Trophoblast cell (in vitro differentiated cells and primary cell): ENCODE results near the gene AHCYL1.

Experiments used
- DNase-seq, 2 donors: peaks; one replicate each; pipeline ENCODE4 v3.0.0-alpha.2; 2016
- H2AFZ ChIP-seq: 2 replicates; pipeline ENCODE4 v1.6.1; 2013; ENCODE audit warnings: low read length, moderate library complexity, mild to moderate bottlenecking; ENCODE audit not compliant: insufficient read depth, poor library complexity
- H2AK5ac ChIP-seq: 2 replicates; pipeline ENCODE4 v1.6.1; 2013; ENCODE audit warnings: mild to moderate bottlenecking, low read length
- H2BK120ac ChIP-seq: 2 replicates; pipeline ENCODE4 v1.6.1; 2013; ENCODE audit warnings: low read length, mild to moderate bottlenecking, moderate library complexity; ENCODE audit not compliant: insufficient read depth, poor library complexity
- H2BK12ac ChIP-seq: 2 replicates; pipeline ENCODE4 v1.6.1; 2013; ENCODE audit warnings: mild to moderate bottlenecking, low read length, moderate library complexity
- H2BK5ac ChIP-seq: 2 replicates; pipeline ENCODE4 v1.6.1; 2013; ENCODE audit warnings: low read length, low read depth, moderate library complexity, mild to moderate bottlenecking; ENCODE audit not compliant: poor library complexity
- H3K14ac ChIP-seq: 2 replicates; pipeline ENCODE4 v1.6.1; 2013; ENCODE audit warnings: mild to moderate bottlenecking, low read length
- H3K18ac ChIP-seq: 2 replicates; pipeline ENCODE4 v1.6.1; 2013; ENCODE audit warnings: mild to moderate bottlenecking, low read length
- H3K23ac ChIP-seq: 2 replicates; pipeline ENCODE4 v1.6.1; 2013; ENCODE audit warnings: low read length
- H3K27ac ChIP-seq: 2 replicates; pipeline ENCODE4 v1.5.1; 2013; ENCODE audit warnings: low read depth, mild to moderate bottlenecking, inconsistent platforms, low read length, moderate library complexity
- H3K27me3 ChIP-seq: 2 replicates; pipeline ENCODE4 v1.6.1; 2013; ENCODE audit warnings: inconsistent platforms, mild to moderate bottlenecking, low read length, moderate library complexity; ENCODE audit not compliant: insufficient read depth
- H3K36me3 ChIP-seq, 2 experiments: 1 replicate in 1 of 2; 2 replicates in 1 of 2; pipeline ENCODE4 v1.6.1; 2013; ENCODE audit warnings: low read length in 2 of 2, mild to moderate bottlenecking in 2 of 2, moderate library complexity in 1 of 2; ENCODE audit not compliant: insufficient read depth in 2 of 2, control insufficient read depth in 1 of 2
- H3K4ac ChIP-seq: 2 replicates; pipeline ENCODE4 v1.6.1; 2013; ENCODE audit warnings: low read depth, mild to moderate bottlenecking, low read length, moderate library complexity
- H3K4me1 ChIP-seq, 2 experiments: 1 replicate in 1 of 2; 2 replicates in 1 of 2; pipeline ENCODE4 v1.6.1; 2013; ENCODE audit warnings: low read length in 2 of 2, mild to moderate bottlenecking in 2 of 2, moderate library complexity in 1 of 2; ENCODE audit not compliant: insufficient read depth in 2 of 2, control insufficient read depth in 1 of 2
- H3K4me2 ChIP-seq: 2 replicates; pipeline ENCODE4 v1.6.1; 2013; ENCODE audit warnings: inconsistent platforms, mild to moderate bottlenecking, low read length, moderate library complexity
- H3K4me3 ChIP-seq: 2 replicates; pipeline ENCODE4 v1.5.1; 2013; ENCODE audit warnings: mild to moderate bottlenecking, low read depth, low read length, inconsistent platforms
- H3K79me1 ChIP-seq: one replicate; pipeline ENCODE4 v1.6.1; 2013; ENCODE audit warnings: low read length
- H3K79me2 ChIP-seq: 2 replicates; pipeline ENCODE4 v1.6.1; 2013; ENCODE audit warnings: low read length, mild to moderate bottlenecking; ENCODE audit not compliant: control insufficient read depth, insufficient read depth, poor library complexity
- H3K9ac ChIP-seq: 2 replicates; pipeline ENCODE4 v1.6.1; 2013; ENCODE audit warnings: mild to moderate bottlenecking, low read length
- H3K9me3 ChIP-seq: 2 replicates; pipeline ENCODE4 v1.6.1; 2013; ENCODE audit warnings: low read depth, mild to moderate bottlenecking, control low read depth, inconsistent platforms, low read length; ENCODE audit not compliant: insufficient read depth
- H4K12ac ChIP-seq: 2 replicates; pipeline ENCODE4 v1.6.1; 2013; ENCODE audit warnings: low read depth, mild to moderate bottlenecking, low read length, moderate library complexity
- H4K8ac ChIP-seq: 2 replicates; pipeline ENCODE4 v1.6.1; 2013; ENCODE audit warnings: low read depth, mild to moderate bottlenecking, low read length, moderate library complexity
- H4K91ac ChIP-seq: one replicate; pipeline ENCODE4 v1.6.1; 2013; ENCODE audit warnings: low read depth, mild to moderate bottlenecking, low read length, moderate library complexity
- WGBS: extraction: QIAGEN DNeasy Blood & Tissue Kit; methylation state at CpG from one replicate; pipeline ENCODE4 v1.1.7; 2013; ENCODE audit warnings: missing lambda C conversion rate; ENCODE audit not compliant: insufficient read length, insufficient coverage; ENCODE audit errors: extremely low coverage; 5-methylcytosine and 5-hydroxymethylcytosine counted together

The AHCYL1 gene

GRCh38 chr1:109974191-109974590 is 10.4 kb upstream of the AHCYL1 start:
- no peak overlapping the region for H2AK5ac ChIP-seq
- H3K4ac ChIP-seq: no peak overlapping the region
- no peak overlapping the region for H4K91ac ChIP-seq
- H3K4me3 ChIP-seq: no peak overlapping the region
- H3K18ac ChIP-seq: no peak overlapping the region
- no peaks in the 10 kb centered on the region for H3K27me3 ChIP-seq
- no peak overlapping the region for H2BK120ac ChIP-seq
- no peak overlapping the region for H2AFZ ChIP-seq
- no peaks in the 10 kb centered on the region for H3K9me3 ChIP-seq
- no peaks in the 10 kb centered on the region for H3K36me3 ChIP-seq
- H3K4me1 ChIP-seq: peaks cover 11 to 19% of the 10 kb centered on the region in 2 experiments
- DNase-seq: no peak
- H2BK12ac ChIP-seq: no peak overlapping the region
- no CpG with 5 or more reads among the region's 3 CpGs for WGBS
- H3K27ac ChIP-seq: no peak overlapping the region
- H2BK5ac ChIP-seq: no peak overlapping the region
- peaks cover 15% of the 10 kb centered on the region for H3K79me1 ChIP-seq
- H3K4me2 ChIP-seq: no peak overlapping the region
- H3K9ac ChIP-seq: no peak overlapping the region
- no peaks in the 10 kb centered on the region for H3K79me2 ChIP-seq
- no peak overlapping the region for H4K8ac ChIP-seq
- H3K14ac ChIP-seq: no peak overlapping the region
- H4K12ac ChIP-seq: no peak overlapping the region
- H3K23ac ChIP-seq: no peak overlapping the region

GRCh38 chr1:109975718-109976117 is 8.8 kb upstream of the AHCYL1 start:
- Histone ChIP-seq H3K18ac (peak overlapping the region; percentile 8), H3K79me1 (peaks cover 20% of the 10 kb centered on the region), H3K23ac (no peak overlapping the region), H4K91ac (peak overlapping the region; percentile 84), H3K9ac (no peak overlapping the region), H3K4me3 (no peak overlapping the region), H2BK5ac (peak overlapping the region; percentile 43), H3K27me3 (no peaks in the 10 kb centered on the region), H3K79me2 (no peaks in the 10 kb centered on the region), H4K8ac (no peak overlapping the region), H3K27ac (peak overlapping the region; percentile 2), H2AFZ (no peak overlapping the region), H2BK12ac (peak overlapping the region; percentile 86), H3K4ac (no peak overlapping the region), H4K12ac (no peak overlapping the region), H2AK5ac (peak overlapping the region; percentile 92), H3K4me1 (peaks cover 20 to 31% of the 10 kb centered on the region in 2 experiments), H3K4me2 (no peak overlapping the region), H3K14ac (no peak overlapping the region), H3K36me3 (no peaks in the 10 kb centered on the region), H2BK120ac (peak overlapping the region; percentile 48), H3K9me3 (no peaks in the 10 kb centered on the region)
- no CpG with 5 or more reads among the region's 3 CpGs for WGBS
- no peak for DNase-seq

GRCh38 chr1:109976762-109977161 is 7.8 kb upstream of the AHCYL1 start:
- Histone ChIP-seq H2BK12ac (peak overlapping the region; percentile 25), H3K9me3 (no peaks in the 10 kb centered on the region), H4K8ac (no peak overlapping the region), H3K79me1 (peaks cover 22% of the 10 kb centered on the region), H3K27ac (no peak overlapping the region), H3K4me1 (peaks cover 20 to 33% of the 10 kb centered on the region in 2 experiments), H2BK120ac (no peak overlapping the region), H3K23ac (no peak overlapping the region), H2AFZ (no peak overlapping the region), H3K9ac (no peak overlapping the region), H3K14ac (no peak overlapping the region), H3K4ac (no peak overlapping the region), H3K36me3 (no peaks in the 10 kb centered on the region), H4K12ac (no peak overlapping the region), H3K27me3 (no peaks in the 10 kb centered on the region), H2AK5ac (no peak overlapping the region), H3K4me3 (no peak overlapping the region), H3K18ac (no peak overlapping the region), H3K4me2 (no peak overlapping the region), H3K79me2 (no peaks in the 10 kb centered on the region), H2BK5ac (no peak overlapping the region), H4K91ac (no peak overlapping the region)
- no peak for DNase-seq
- no CpG with 5 or more reads among the region's 4 CpGs for WGBS

- no peak overlapping the region for H2AFZ ChIP-seq
- WGBS: no CpG with 5 or more reads among the region's 8 CpGs
- no peak overlapping the region for H3K27ac ChIP-seq
- no peak overlapping the region for H3K4me2 ChIP-seq
- H3K4ac ChIP-seq: no peak overlapping the region
- peaks cover 22% of the 10 kb centered on the region for H3K79me1 ChIP-seq
- H3K4me3 ChIP-seq: no peak overlapping the region
- H2BK5ac ChIP-seq: no peak overlapping the region
- H4K91ac ChIP-seq: peak overlapping the region; percentile 24
- H2AK5ac ChIP-seq: peak overlapping the region; percentile 2
- no peaks in the 10 kb centered on the region for H3K27me3 ChIP-seq
- no peak overlapping the region for H3K18ac ChIP-seq
- no peak for DNase-seq
- H3K79me2 ChIP-seq: no peaks in the 10 kb centered on the region
- no peak overlapping the region for H3K9ac ChIP-seq
- H3K14ac ChIP-seq: peak overlapping the region; percentile 41
- H4K12ac ChIP-seq: no peak overlapping the region
- H2BK12ac ChIP-seq: peak overlapping the region; percentile 5
- H3K36me3 ChIP-seq: no peaks in the 10 kb centered on the region
- no peaks in the 10 kb centered on the region for H3K9me3 ChIP-seq
- no peak overlapping the region for H4K8ac ChIP-seq
- peak overlapping the region; percentile 41 for H2BK120ac ChIP-seq
- H3K4me1 ChIP-seq: peaks cover 20 to 33% of the 10 kb centered on the region in 2 experiments
- H3K23ac ChIP-seq: no peak overlapping the region
Observed at GRCh38 chr1:109977225-109977624, 7.3 kb upstream of the AHCYL1 start.
